Measurements from ENCODE around the gene PRR12. TPM values are rescaled to one million over a fixed set of nuclear protein-coding genes. Genes with fewer than 3 reads are reported as not detected.
A peak's percentile ranks its signal among the peaks of the same experiment; 100 is the strongest.

The PRR12 gene
- total RNA-seq, 1 experiment from 2014 or later = 6.3 TPM

DNA sequence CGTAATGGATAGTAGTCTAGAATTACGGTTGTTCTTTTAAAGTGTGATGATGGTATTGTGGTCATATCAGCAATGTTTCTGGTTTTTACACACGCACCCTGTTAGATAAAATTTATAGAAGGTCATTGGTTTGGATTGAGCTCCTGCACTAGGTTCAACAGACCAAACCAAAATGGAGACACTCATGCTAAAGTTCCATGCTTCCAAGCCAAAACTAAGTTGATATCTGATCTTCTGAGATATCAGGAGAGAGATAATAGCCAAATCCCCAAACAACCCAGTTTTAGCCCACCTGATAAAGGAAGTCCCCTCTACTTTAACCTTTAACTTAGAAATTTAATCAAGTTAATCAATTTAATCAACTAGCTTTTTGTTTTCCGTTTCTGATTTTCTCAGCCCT is 11.8 kb upstream of the PRR12 start:
- Histone ChIP-seq H3K27ac (no peak overlapping the region), H3K4me3 (peak overlapping the region; percentile 71; the same call in 1 of the 2 replicates), H3K4me1 (peaks cover 12% of the 10 kb centered on the region), H3K36me3 (peaks cover 11% of the 10 kb centered on the region), H3K27me3 (no peaks in the 10 kb centered on the region), H3K9me3 (replicated peaks) (no peaks in the 10 kb centered on the region)
- no peak for DNase-seq

DNA sequence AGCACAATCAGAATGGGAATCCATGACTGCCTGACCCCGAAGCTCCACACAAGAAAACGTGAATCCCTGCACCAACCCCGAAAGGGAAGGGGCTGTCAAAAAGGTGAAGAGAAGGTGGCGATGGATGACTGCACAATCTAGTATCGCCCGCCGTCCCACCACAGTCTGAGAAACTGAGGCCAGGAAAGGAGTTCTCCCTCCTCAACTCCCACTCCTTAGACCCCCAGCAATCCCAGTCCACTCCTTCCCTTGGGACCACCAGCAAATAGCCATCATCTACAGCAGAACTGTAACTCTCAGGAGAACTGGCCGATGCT is 11.1 kb upstream of the PRR12 start:
- Histone ChIP-seq H3K36me3 (peaks cover 11% of the 10 kb centered on the region), H3K27ac (peak overlapping the region; percentile 6; the same call in 1 of the 2 replicates), H3K27me3 (no peaks in the 10 kb centered on the region), H3K4me1 (peaks cover 7% of the 10 kb centered on the region), H3K4me3 (peak overlapping the region; percentile 71), H3K9me3 (replicated peaks) (no peaks in the 10 kb centered on the region)
- DNase-seq = no peak

DNA sequence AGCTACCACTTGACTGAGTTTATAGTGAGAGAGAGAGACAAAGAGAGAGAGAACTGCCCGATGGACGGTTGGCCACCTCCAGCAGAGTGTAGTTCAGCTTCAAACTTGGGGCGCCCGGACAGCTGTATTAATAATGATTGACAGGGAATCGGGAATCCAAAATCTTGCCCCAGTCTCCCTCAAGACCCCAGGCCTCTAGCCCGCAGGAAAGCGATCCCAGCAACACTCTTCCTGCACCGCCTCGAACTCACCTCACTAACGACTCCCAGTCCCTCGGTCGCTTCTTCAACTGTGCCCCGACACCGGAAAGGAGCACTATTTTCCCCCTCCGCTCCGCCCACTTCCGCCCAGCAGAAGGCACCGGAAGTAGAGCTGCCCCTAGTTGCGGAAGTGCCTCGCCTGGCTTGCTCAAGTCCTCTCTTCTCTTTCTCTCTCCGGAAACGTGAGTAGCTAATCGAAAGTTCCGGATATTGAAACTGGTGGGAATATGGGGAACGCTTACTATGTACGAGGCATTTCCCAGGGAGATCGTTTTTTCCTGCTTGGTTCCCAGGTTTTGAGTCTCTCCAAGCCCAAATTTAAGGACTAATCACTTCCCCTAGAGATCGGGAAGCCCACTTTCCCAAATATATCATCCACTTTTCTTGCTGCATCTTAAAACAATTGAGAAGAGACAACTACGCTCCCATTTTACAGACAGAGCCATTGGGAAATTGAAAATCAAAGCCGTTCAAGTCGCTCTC is 10.5 kb upstream of the PRR12 start, which contains the start of gene NOSIP:
Gene NOSIP, minus strand, starts transcription at position 293 of the 743 bp plus-strand sequence. CDS start 19,865 bp downstream, outside the sequence.
- Histone ChIP-seq H3K4me3 (peak within 1 kb of the TSS; percentile 71), H3K36me3 (peaks cover 6% of the 10 kb centered on the region), H3K27me3 (no peaks in the 10 kb centered on the region), H3K9me3 (replicated peaks) (no peaks in the 10 kb centered on the region), H3K4me1 (peaks cover 4% of the 10 kb centered on the region), H3K27ac (peak within 1 kb of the TSS; percentile 6; the same call in 1 of the 2 replicates)
- peak; percentile 96 to 97 for DNase-seq

DNA sequence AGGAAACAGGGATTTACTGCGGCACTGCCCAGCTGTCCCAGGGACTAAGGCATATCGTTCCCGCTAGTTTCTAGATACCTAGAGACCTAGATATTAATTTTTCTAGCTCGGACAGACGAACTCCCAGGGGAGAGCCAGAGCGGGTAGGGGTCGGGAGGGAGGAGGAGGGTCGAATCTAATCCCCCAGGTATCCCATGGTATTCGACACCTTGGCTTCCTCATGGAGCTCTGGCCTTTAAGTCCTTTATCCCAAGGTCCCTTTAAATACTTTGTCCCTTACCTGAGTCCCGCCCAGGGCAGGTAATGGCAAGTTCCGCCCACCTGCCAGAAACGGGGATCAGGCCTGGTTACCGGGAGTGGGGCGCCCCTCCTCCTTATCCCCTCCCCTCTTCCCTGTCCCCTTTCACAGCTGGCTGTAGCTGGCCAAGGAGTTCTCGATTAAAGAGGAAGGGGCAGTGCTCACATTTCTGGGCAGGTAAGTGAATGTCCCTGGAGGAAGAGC is 9.9 kb upstream of the PRR12 start, which contains the start of gene PRRG2:
Gene PRRG2, plus strand, starts transcription at position 310 of the 502 bp plus-strand sequence. CDS start 1,904 bp downstream, outside the sequence.
- H3K27ac ChIP-seq = peak within 1 kb of the TSS; percentile 6; the same call in 1 of the 2 replicates
- no peaks in the 10 kb centered on the region for H3K9me3 ChIP-seq (replicated peaks)
- H3K4me3 ChIP-seq = peak within 1 kb of the TSS; percentile 71
- no peaks in the 10 kb centered on the region for H3K27me3 ChIP-seq
- peaks cover 4% of the 10 kb centered on the region for H3K4me1 ChIP-seq
- H3K36me3 ChIP-seq = peaks cover 3% of the 10 kb centered on the region; the same call in 1 of the 2 replicates
- no peak for DNase-seq

DNA sequence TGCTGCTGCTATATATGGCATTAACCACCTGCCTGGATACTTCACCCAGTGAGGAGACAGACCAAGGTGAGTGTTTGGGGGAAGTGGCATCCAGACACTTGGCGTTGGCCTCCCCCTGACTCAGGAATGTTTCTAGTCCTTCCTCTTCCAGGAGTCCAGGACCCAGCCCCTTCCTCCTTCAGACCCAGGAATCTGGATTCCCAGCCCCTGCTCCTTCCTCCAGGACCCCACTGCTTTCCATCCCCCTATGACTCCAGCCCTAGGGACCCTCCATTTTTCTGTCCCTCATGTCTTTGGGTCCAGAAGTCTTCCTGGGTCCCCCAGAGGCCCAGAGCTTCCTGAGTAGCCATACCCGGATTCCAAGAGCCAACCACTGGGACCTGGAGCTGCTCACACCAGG is 7.7 kb upstream of the PRR12 start:
- Histone ChIP-seq H3K27me3 (no peaks in the 10 kb centered on the region), H3K27ac (no peak overlapping the region)
- no peak for DNase-seq

DNA sequence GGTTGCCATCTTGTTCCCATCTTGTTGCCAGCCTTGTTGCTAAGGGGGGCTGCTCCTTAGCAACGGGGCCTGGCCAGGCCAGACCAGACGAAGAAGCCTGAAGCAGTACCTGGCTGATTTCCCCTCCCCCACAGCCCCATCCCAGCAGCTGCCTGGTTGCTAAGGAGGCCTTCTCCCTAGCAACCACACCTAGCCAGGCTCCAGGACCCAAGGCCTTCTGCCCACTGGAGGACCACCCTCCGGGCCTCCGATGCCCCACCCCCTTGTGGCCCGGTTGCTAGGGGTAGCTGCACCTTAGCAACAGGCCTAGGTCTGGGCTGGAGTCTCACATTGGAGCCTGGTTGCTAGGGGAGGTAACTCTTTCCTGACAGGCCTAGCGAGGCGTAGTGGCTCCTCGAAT is 6.0 kb upstream of the PRR12 start:
- Histone ChIP-seq H3K27ac (no peak overlapping the region), H3K4me3 (no peak overlapping the region), H3K27me3 (no peaks in the 10 kb centered on the region), H3K9me3 (replicated peaks) (no peaks in the 10 kb centered on the region), H3K4me1 (no peaks in the 10 kb centered on the region), H3K36me3 (no peaks in the 10 kb centered on the region)
- no peak for DNase-seq

More for the DNA sequence above, 7.7 kb upstream of the PRR12 start:
- Histone ChIP-seq H3K36me3 (no peaks in the 10 kb centered on the region), H3K9me3 (replicated peaks) (no peaks in the 10 kb centered on the region), H3K4me3 (no peak overlapping the region), H3K4me1 (peaks cover 4% of the 10 kb centered on the region)

DNA sequence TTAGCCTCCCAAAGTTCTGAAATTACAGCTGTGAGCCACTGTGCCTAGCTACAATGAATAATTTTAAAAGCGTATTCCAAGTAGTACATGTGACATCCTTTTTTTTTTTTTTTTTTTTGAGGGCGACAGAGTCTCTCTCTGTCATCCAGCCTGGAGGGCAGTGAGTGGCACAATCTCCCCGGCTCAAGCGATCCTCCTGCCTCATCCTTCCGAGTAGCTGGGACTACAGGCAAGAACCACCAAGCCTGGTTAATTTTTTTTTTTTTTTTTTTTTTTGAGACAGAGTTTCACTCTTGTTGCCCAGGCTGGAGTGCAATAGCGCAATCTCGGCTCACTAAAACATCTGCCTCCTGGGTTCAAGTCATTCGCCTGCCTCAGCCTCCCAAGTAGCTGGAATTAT is 3.8 kb upstream of the PRR12 start:
- no peak for DNase-seq
- Histone ChIP-seq H3K9me3 (replicated peaks) (no peaks in the 10 kb centered on the region), H3K27ac (no peak overlapping the region), H3K27me3 (no peaks in the 10 kb centered on the region), H3K4me3 (no peak overlapping the region), H3K36me3 (no peaks in the 10 kb centered on the region), H3K4me1 (no peaks in the 10 kb centered on the region)

DNA sequence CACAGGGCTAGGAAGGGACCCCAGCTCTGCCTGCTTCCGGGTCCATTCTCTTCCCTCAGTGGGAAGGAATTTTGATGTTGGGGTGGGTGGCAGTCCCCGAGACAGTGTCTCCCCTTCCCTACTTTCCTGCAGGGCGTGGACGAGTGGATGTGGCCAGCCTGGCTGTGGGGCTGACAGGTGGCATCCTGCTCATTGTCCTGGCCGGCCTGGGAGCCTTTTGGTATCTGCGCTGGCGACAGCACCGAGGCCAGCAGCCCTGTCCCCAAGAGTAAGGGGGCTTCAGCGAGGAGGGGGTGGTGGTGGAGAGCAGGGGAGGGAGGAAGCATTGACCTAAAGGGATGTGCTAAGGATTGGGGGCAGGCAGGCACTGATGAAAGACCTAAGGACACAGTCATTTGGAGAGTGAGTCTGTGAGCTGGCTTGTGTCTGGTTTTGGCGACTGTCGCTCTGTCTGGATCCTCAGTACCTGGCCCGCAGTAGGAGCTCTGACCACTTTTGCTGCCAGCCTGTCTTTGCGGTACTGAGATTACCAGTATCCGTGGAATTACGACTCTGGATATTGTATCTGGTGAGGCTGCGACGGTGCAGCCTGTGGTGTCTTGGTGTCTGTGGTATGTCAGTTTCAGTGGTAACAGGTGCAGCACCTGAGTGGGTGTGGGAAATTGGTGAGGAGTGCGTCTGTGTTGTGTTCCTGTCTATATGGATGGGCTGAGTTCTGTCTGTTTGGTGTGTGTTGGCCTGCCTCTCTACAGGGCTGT is 2.4 kb upstream of the PRR12 start:
- Histone ChIP-seq H3K27ac (no peak overlapping the region), H3K9me3 (replicated peaks) (no peaks in the 10 kb centered on the region), H3K4me1 (no peaks in the 10 kb centered on the region), H3K36me3 (peaks cover 1% of the 10 kb centered on the region; the same call in 1 of the 2 replicates), H3K27me3 (no peaks in the 10 kb centered on the region), H3K4me3 (no peak overlapping the region)
- no peak for DNase-seq

DNA sequence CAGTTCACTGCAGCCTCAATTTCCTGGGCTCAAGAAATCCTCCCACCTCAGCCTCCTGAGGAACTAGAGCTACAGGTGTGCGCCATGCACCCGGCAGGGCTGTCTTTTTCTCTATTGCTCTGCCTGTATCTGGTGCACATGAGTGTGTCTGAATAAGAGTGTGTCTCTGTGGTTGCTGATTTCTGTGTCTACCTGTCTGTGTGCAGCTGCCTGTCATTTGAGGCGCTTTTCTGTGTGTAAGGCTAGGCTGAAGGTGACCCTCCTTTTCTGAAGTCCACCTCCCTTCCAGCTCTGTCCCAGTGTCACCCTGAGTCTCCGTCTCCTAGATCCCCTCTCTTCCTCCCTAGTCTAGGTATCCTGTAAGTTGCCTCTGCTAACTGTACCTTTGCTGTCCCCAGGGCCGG is 1.5 kb upstream of the PRR12 start:
- H3K9me3 ChIP-seq (replicated peaks) = no peaks in the 10 kb centered on the region
- no peaks in the 10 kb centered on the region for H3K27me3 ChIP-seq
- DNase-seq = no peak
- no peaks in the 10 kb centered on the region for H3K4me1 ChIP-seq
- H3K4me3 ChIP-seq = no peak overlapping the region
- no peak overlapping the region for H3K27ac ChIP-seq
- peaks cover 11% of the 10 kb centered on the region for H3K36me3 ChIP-seq

DNA sequence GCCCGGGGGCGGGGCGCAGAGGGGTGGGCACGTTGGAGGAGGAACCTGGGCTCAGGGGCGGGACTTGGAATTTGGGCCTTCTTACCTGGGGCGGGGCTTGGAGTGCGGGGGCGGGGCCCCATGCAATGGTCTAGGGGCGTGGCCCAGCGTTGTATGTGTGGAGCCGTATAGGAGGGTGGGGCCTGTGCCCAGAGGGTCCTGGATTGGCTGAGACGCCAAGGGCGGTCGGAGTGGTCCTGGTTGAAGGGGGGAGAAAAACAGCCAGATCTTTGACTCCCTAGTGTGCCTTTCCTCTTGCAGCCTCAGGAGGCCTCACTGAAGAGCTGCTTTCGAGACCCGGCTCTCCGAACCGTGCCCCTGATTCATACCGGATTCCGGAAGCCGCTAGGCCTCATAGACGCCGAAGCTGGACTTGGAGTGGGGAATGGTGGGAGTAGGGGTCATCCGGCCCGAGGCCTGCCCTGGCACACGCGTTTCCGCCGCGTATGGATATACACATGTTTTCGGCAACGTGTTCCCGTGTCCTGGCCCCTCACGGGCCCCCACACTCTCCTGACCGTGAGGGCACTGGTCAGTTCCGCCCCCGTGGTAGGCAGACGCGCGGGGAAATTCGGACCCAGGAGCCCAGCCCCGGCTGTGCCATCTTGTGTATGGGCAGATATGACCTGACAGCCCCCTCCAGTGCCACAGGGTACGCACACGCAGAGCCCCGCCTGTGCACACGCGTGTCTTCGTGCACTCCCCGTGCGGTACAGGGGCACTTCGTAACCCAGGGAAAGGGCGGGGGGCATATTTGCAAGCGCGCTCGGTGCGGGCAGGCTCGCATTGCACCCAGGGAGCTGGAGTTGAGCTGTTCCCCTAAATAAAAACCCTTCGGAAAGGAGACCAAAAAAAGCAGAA is 661 bp upstream of the PRR12 start:
- peak overlapping the region; percentile 47 for H3K27ac ChIP-seq

DNA sequence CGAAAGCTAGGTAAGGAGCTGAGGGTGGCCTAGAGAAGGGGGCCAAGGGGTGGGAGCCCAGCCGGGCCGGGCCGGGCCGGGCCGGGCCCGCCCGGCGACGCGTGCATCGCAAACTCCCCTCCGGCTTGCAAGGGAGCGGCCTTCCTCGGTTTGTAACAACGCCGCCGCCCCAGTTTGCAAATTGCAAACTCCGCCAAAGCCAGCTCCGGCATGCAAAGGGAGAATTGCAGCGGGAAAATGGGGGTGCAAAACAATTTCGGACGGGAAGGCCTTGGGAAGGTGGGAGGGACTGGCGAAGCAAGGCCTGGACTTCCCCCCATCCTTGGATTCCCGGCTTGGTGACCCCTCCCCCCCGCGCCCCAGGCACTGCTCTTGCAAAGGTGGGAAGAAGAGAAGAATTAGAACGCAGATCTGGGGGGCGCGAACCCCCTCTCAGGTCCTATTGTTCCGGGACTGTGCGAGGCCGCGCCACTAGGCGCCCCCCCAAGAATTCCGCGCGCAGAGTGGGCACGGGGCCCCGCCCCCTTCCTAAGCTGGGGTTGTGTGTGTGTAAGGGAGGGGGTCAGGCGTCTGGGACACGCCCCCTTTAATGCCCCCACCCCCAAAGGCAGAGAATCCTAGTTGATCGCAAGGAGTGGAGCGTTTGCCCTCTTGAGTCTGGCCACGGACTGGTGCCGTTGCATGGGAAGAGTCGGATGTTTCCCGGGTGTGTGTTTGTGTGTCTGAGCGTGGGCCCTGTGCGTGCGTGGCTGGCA is 926 bp downstream of the PRR12 start:
- Histone ChIP-seq H3K27ac (peak overlapping the region; percentile 54), H3K4me3 (peak overlapping the region; percentile 86), H3K36me3 (peaks cover 22% of the 10 kb centered on the region), H3K27me3 (no peaks in the 10 kb centered on the region), H3K4me1 (no peaks in the 10 kb centered on the region), H3K9me3 (replicated peaks) (no peaks in the 10 kb centered on the region)
- peak; percentile 60 to 62 for DNase-seq

More for the DNA sequence above, 661 bp upstream of the PRR12 start:
- H3K4me3 ChIP-seq = peak overlapping the region; percentile 86
- no peaks in the 10 kb centered on the region for H3K4me1 ChIP-seq
- no peaks in the 10 kb centered on the region for H3K27me3 ChIP-seq
- DNase-seq = peak; percentile 98
- no peaks in the 10 kb centered on the region for H3K9me3 ChIP-seq (replicated peaks)
- peaks cover 14% of the 10 kb centered on the region for H3K36me3 ChIP-seq

DNA sequence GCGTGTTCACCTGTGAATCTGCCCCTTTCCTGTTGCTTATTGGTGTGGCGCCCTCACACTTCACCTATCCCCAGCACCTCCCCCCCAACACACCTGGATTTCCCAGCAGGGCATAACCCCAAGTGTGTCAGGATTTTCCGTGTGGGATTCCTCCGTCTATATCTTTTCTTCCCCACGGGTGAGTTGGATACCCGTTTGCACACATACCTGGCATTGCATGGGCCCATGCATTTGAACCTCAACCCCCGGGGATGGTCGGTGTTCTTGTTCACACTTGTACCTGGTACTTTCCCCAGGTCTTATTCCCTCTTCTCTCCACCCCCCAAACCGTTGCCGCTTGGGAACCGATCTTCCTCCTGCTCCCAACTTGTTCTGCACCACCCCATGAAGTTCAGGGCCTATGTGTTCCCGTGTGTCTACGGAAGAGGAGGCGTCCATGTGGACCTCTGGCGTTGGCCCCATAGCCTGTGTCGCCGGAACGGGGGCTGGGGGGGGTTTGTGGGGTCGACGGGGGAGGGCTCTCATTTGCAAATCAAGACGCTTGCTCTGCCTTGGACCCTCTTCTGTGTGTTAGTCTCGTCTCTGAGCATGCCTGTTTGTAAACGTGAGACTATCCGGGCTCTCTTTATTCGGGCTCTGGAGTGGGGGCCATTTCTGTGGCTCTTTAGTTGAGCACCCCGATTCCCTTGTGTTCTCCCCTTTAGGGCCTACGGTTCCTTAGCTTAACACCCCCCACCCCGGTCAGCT is 1.7 kb downstream of the PRR12 start:
- no peaks in the 10 kb centered on the region for H3K9me3 ChIP-seq (replicated peaks)
- no peaks in the 10 kb centered on the region for H3K27me3 ChIP-seq
- H3K4me1 ChIP-seq = no peaks in the 10 kb centered on the region
- DNase-seq = peak; percentile 19 to 29
- H3K27ac ChIP-seq = no peak overlapping the region; the same call in 1 of the 2 replicates
- peaks cover 27% of the 10 kb centered on the region for H3K36me3 ChIP-seq
- H3K4me3 ChIP-seq = peak overlapping the region; percentile 86

Measured in SJCRH30 (cell line).